Subcutaneous abdominal adipose tissue (tissue), 5 donors: ENCODE results near the gene EML6.

Experiments used
- H3K27ac ChIP-seq: one replicate; pipeline ENCODE4 v1.7.0; 2013; ENCODE audit warnings: low read depth, mild to moderate bottlenecking, inconsistent platforms, low read length, moderate library complexity
- H3K27me3 ChIP-seq, 5 donors: one replicate each; pipeline ENCODE4 v1.7.0; 2013; ENCODE audit warnings: low read length in 5 of 5, inconsistent platforms in 1 of 5; ENCODE audit not compliant: control insufficient read depth in 5 of 5, insufficient read depth in 4 of 5
- H3K36me3 ChIP-seq, 5 donors: one replicate each; pipeline ENCODE4 v1.7.0; 2013; ENCODE audit warnings: low read length in 5 of 5; ENCODE audit not compliant: control insufficient read depth in 5 of 5, insufficient read depth in 5 of 5
- H3K4me1 ChIP-seq, 5 donors: one replicate each; pipeline ENCODE4 v1.7.0; 2013; ENCODE audit warnings: low read length in 5 of 5, mild to moderate bottlenecking in 3 of 5, moderate library complexity in 1 of 5; ENCODE audit not compliant: control insufficient read depth in 5 of 5, insufficient read depth in 5 of 5
- H3K4me3 ChIP-seq, 5 donors: one replicate each; pipeline ENCODE4 v1.7.0; 2013; ENCODE audit warnings: low read length in 5 of 5, low read depth in 1 of 5
- H3K9ac ChIP-seq, 5 donors: one replicate each; pipeline ENCODE4 v1.7.0; 2013; ENCODE audit warnings: low read length in 5 of 5, mild to moderate bottlenecking in 4 of 5, moderate library complexity in 3 of 5
- H3K9me3 ChIP-seq, 5 donors: one replicate each; pipeline ENCODE4 v1.7.0; 2013; ENCODE audit warnings: low read length in 5 of 5; ENCODE audit not compliant: control insufficient read depth in 5 of 5
- donor health status: healthy.
- donor health status: healthy.
- donor health status: healthy.
- donor health status: healthy.
- donor health status: healthy.

EML6 gene

GRCh38 chr2:54898456-54899226 is 175.2 kb downstream of the EML6 start:
- Histone ChIP-seq H3K27me3 (no peaks in the 10 kb centered on the region), H3K4me1 (peaks cover 0 to 23% (median 7%) of the 10 kb centered on the region in 5 donors), H3K36me3 (no peaks in the 10 kb centered on the region), H3K9ac (no peak overlapping the region), H3K9me3 (peaks cover 6 to 11% (median 9%) of the 10 kb centered on the region in 5 donors), H3K27ac (no peak overlapping the region), H3K4me3 (no peak overlapping the region)

- H3K4me1 ChIP-seq: peaks cover 0 to 33% (median 15%) of the 10 kb centered on the region in 5 donors
- H3K27ac ChIP-seq: peak overlapping the region; percentile 43
- no peak overlapping the region for H3K4me3 ChIP-seq
- H3K36me3 ChIP-seq: no peaks in the 10 kb centered on the region
- no peak overlapping the region for H3K9ac ChIP-seq
- no peaks in the 10 kb centered on the region for H3K27me3 ChIP-seq
- peaks cover 6 to 11% (median 9%) of the 10 kb centered on the region in 5 donors for H3K9me3 ChIP-seq
These were observed 176.2 kb downstream of the EML6 start for GRCh38 chr2:54899576-54900200.

GRCh38 chr2:54901224-54901986 is 177.9 kb downstream of the EML6 start:
- no peak overlapping the region for H3K27ac ChIP-seq

GRCh38 chr2:54902763-54903162 is 179.3 kb downstream of the EML6 start:
- Histone ChIP-seq H3K36me3 (no peaks in the 10 kb centered on the region), H3K9me3 (no peaks in the 10 kb centered on the region), H3K9ac (no peak overlapping the region), H3K4me1 (peaks cover 3 to 33% (median 19%) of the 10 kb centered on the region in 5 donors), H3K27ac (no peak overlapping the region), H3K27me3 (no peaks in the 10 kb centered on the region), H3K4me3 (no peak overlapping the region)

More at GRCh38 chr2:54901224-54901986, 177.9 kb downstream of the EML6 start:
- no peak overlapping the region for H3K9ac ChIP-seq
- no peaks in the 10 kb centered on the region for H3K36me3 ChIP-seq
- H3K4me3 ChIP-seq: no peak overlapping the region
- peaks cover 1 to 37% (median 19%) of the 10 kb centered on the region in 5 donors for H3K4me1 ChIP-seq
- no peaks in the 10 kb centered on the region for H3K9me3 ChIP-seq
- no peaks in the 10 kb centered on the region for H3K27me3 ChIP-seq

- H3K27me3 ChIP-seq: no peaks in the 10 kb centered on the region
- peak overlapping the region; percentile 60 for H3K27ac ChIP-seq
- H3K4me3 ChIP-seq: no peak overlapping the region
- peaks cover 3 to 31% (median 19%) of the 10 kb centered on the region in 5 donors for H3K4me1 ChIP-seq
- H3K9me3 ChIP-seq: no peaks in the 10 kb centered on the region
- H3K9ac ChIP-seq: no peak overlapping the region
- no peaks in the 10 kb centered on the region for H3K36me3 ChIP-seq
These were observed 180.5 kb downstream of the EML6 start for GRCh38 chr2:54903736-54904554.

GRCh38 chr2:54904836-54905235 is 181.4 kb downstream of the EML6 start:
- Histone ChIP-seq H3K4me3 (no peak overlapping the region), H3K4me1 (peaks cover 3 to 31% (median 19%) of the 10 kb centered on the region in 5 donors), H3K36me3 (no peaks in the 10 kb centered on the region), H3K9me3 (no peaks in the 10 kb centered on the region), H3K27me3 (no peaks in the 10 kb centered on the region), H3K9ac (no peak overlapping the region), H3K27ac (peak overlapping the region; percentile 60)

GRCh38 chr2:54906716-54907115 is 183.3 kb downstream of the EML6 start:
- no peaks in the 10 kb centered on the region for H3K36me3 ChIP-seq
- H3K27me3 ChIP-seq: no peaks in the 10 kb centered on the region
- no peak overlapping the region for H3K9ac ChIP-seq
- no peak overlapping the region for H3K27ac ChIP-seq
- H3K9me3 ChIP-seq: no peaks in the 10 kb centered on the region
- no peak overlapping the region for H3K4me3 ChIP-seq
- H3K4me1 ChIP-seq: peaks cover 3 to 18% (median 11%) of the 10 kb centered on the region in 5 donors

GRCh38 chr2:54907663-54908062 is 184.2 kb downstream of the EML6 start:
- Histone ChIP-seq H3K4me1 (peaks cover 3 to 16% (median 9%) of the 10 kb centered on the region in 5 donors), H3K36me3 (no peaks in the 10 kb centered on the region), H3K27me3 (no peaks in the 10 kb centered on the region), H3K4me3 (no peak overlapping the region), H3K9ac (no peak overlapping the region), H3K9me3 (no peaks in the 10 kb centered on the region), H3K27ac (no peak overlapping the region)

- no peak overlapping the region for H3K9ac ChIP-seq
- H3K4me3 ChIP-seq: no peak overlapping the region
- H3K27ac ChIP-seq: no peak overlapping the region
- no peaks in the 10 kb centered on the region for H3K27me3 ChIP-seq
- H3K4me1 ChIP-seq: peaks cover 3 to 15% (median 9%) of the 10 kb centered on the region in 5 donors
- H3K36me3 ChIP-seq: no peaks in the 10 kb centered on the region
- no peaks in the 10 kb centered on the region for H3K9me3 ChIP-seq
These were observed 185.1 kb downstream of the EML6 start for GRCh38 chr2:54908591-54908990.
